ENCODE measurements around the gene MX1.

MX1 gene

GRCh38 chr21:41500363-41500762 is 74.3 kb downstream of the MX1 start:
- DNase-seq = no peak

- DNase-seq = no peak
Measured at GRCh38 chr21:41500931-41501381, 74.9 kb downstream of the MX1 start.

GRCh38 chr21:41501919-41502318 is 75.9 kb downstream of the MX1 start:
- no peak for DNase-seq

- DNase-seq = no peak
Measured at GRCh38 chr21:41503331-41503730, 77.3 kb downstream of the MX1 start.

- no peak for DNase-seq
Measured at GRCh38 chr21:41504030-41504429, 78.0 kb downstream of the MX1 start.

- DNase-seq = no peak
Measured at GRCh38 chr21:41506005-41506594, 80.1 kb downstream of the MX1 start.

GRCh38 chr21:41506611-41507520 is 80.8 kb downstream of the MX1 start:
- DNase-seq = no peak

- DNase-seq = no peak
Measured at GRCh38 chr21:41507521-41508414, 81.7 kb downstream of the MX1 start, which contains the start of gene TMPRSS2. Gene TMPRSS2, minus strand, starts transcription at chr21:41508158. Its CDS starts 10,025 bp downstream, at chr21:41498133.

- no peak for DNase-seq
Measured at GRCh38 chr21:41508415-41509144, 82.5 kb downstream of the MX1 start.
